Effector memory CD4-positive, alpha-beta T cell (primary cell): Measurements from ENCODE around the gene FADS6.

Experiments
- DNase-seq, 3 donors: peaks; one replicate each; pipeline ENCODE4 v3.0.0-alpha.2; 2020
- H3K27ac ChIP-seq: 2 replicates; pipeline ENCODE4 v1.7.0; 2013; ENCODE audit warnings: mild to moderate bottlenecking, low read length, moderate library complexity; ENCODE audit not compliant: insufficient read depth, poor library complexity, severe bottlenecking
- H3K27me3 ChIP-seq: replicated peaks from 2 replicates; pipeline ENCODE4 v1.7.0; 2013; ENCODE audit warnings: mild to moderate bottlenecking, low read length; ENCODE audit not compliant: insufficient read depth, control insufficient read depth, poor library complexity, severe bottlenecking
- H3K36me3 ChIP-seq: 2 replicates; pipeline ENCODE4 v1.7.0; 2013; ENCODE audit warnings: mild to moderate bottlenecking, low read length, moderate library complexity; ENCODE audit not compliant: control insufficient read depth, insufficient read depth
- H3K4me1 ChIP-seq: 2 replicates; pipeline ENCODE4 v1.7.0; 2013; ENCODE audit warnings: low read length, mild to moderate bottlenecking; ENCODE audit not compliant: control insufficient read depth, insufficient read depth, poor library complexity, severe bottlenecking
- H3K4me3 ChIP-seq: 2 replicates; pipeline ENCODE4 v1.7.0; 2013; ENCODE audit warnings: low read length, low read depth, mild to moderate bottlenecking; ENCODE audit not compliant: insufficient read depth, poor library complexity, severe bottlenecking
- H3K9me3 ChIP-seq: 2 replicates; pipeline ENCODE4 v1.7.0; 2013; ENCODE audit warnings: mild to moderate bottlenecking, low read length, moderate library complexity; ENCODE audit not compliant: control insufficient read depth

FADS6 gene

GRCh38 chr17:74868251-74868907, 25.1 kb downstream of the FADS6 start:
- Histone ChIP-seq H3K4me1 (peaks cover 10% of the 10 kb centered on the region), H3K9me3 (no peaks in the 10 kb centered on the region), H3K27me3 (no peaks in the 10 kb centered on the region), H3K36me3 (no peaks in the 10 kb centered on the region), H3K4me3 (no peak overlapping the region), H3K27ac (no peak overlapping the region)
- no peak for DNase-seq

- H3K9me3 ChIP-seq, result no peaks in the 10 kb centered on the region
- no peaks in the 10 kb centered on the region for H3K36me3 ChIP-seq
- H3K27ac ChIP-seq, result no peak overlapping the region
- peaks cover 12% of the 10 kb centered on the region for H3K4me1 ChIP-seq
- no peak overlapping the region for H3K4me3 ChIP-seq
- DNase-seq, result no peak
- peaks cover 6% of the 10 kb centered on the region for H3K27me3 ChIP-seq
Observed at GRCh38 chr17:74866198-74866835, 27.1 kb downstream of the FADS6 start.

GRCh38 chr17:74865504-74866197, 27.8 kb downstream of the FADS6 start:
- DNase-seq, result no peak
- Histone ChIP-seq H3K9me3 (no peaks in the 10 kb centered on the region), H3K4me3 (no peak overlapping the region), H3K27ac (no peak overlapping the region), H3K4me1 (peaks cover 18% of the 10 kb centered on the region), H3K27me3 (peaks cover 13% of the 10 kb centered on the region), H3K36me3 (no peaks in the 10 kb centered on the region)

- Histone ChIP-seq H3K4me3 (no peak overlapping the region), H3K27me3 (peaks cover 20% of the 10 kb centered on the region), H3K9me3 (no peaks in the 10 kb centered on the region), H3K36me3 (no peaks in the 10 kb centered on the region), H3K27ac (no peak overlapping the region), H3K4me1 (peaks cover 25% of the 10 kb centered on the region)
- peak; percentile 39 to 60 (median 47) for DNase-seq
Observed at GRCh38 chr17:74864866-74865395, 28.5 kb downstream of the FADS6 start.

- Histone ChIP-seq H3K4me3 (no peak overlapping the region), H3K27me3 (peaks cover 24% of the 10 kb centered on the region), H3K4me1 (peaks cover 30% of the 10 kb centered on the region), H3K9me3 (no peaks in the 10 kb centered on the region), H3K36me3 (no peaks in the 10 kb centered on the region), H3K27ac (no peak overlapping the region)
- no peak for DNase-seq
Observed at GRCh38 chr17:74864297-74864865, 29.1 kb downstream of the FADS6 start.

GRCh38 chr17:74863420-74864296, 29.8 kb downstream of the FADS6 start:
- no peak for DNase-seq
- Histone ChIP-seq H3K4me1 (peaks cover 32% of the 10 kb centered on the region), H3K4me3 (no peak overlapping the region), H3K27me3 (peaks cover 31% of the 10 kb centered on the region), H3K36me3 (no peaks in the 10 kb centered on the region), H3K27ac (no peak overlapping the region), H3K9me3 (no peaks in the 10 kb centered on the region)

GRCh38 chr17:74862919-74863318, 30.5 kb downstream of the FADS6 start:
- Histone ChIP-seq H3K4me3 (no peak overlapping the region), H3K27me3 (peaks cover 33% of the 10 kb centered on the region), H3K4me1 (peaks cover 32% of the 10 kb centered on the region), H3K36me3 (no peaks in the 10 kb centered on the region), H3K27ac (no peak overlapping the region), H3K9me3 (no peaks in the 10 kb centered on the region)
- no peak for DNase-seq

- H3K36me3 ChIP-seq, result no peaks in the 10 kb centered on the region
- H3K4me1 ChIP-seq, result peaks cover 32% of the 10 kb centered on the region
- peak; percentile 23 to 56 (median 36) for DNase-seq
- no peak overlapping the region for H3K27ac ChIP-seq
- no peak overlapping the region for H3K4me3 ChIP-seq
- peaks cover 33% of the 10 kb centered on the region for H3K27me3 ChIP-seq
- no peaks in the 10 kb centered on the region for H3K9me3 ChIP-seq
Observed at GRCh38 chr17:74862108-74862901, 31.1 kb downstream of the FADS6 start.

GRCh38 chr17:74861662-74862107, 31.7 kb downstream of the FADS6 start:
- Histone ChIP-seq H3K4me1 (peaks cover 32% of the 10 kb centered on the region), H3K27ac (no peak overlapping the region), H3K36me3 (no peaks in the 10 kb centered on the region), H3K27me3 (peaks cover 33% of the 10 kb centered on the region), H3K4me3 (no peak overlapping the region), H3K9me3 (no peaks in the 10 kb centered on the region)
- no peak for DNase-seq
